H1 (cell line): Measurements from ENCODE around the gene TIMELESS. TPM values are rescaled to one million over a fixed set of nuclear protein-coding genes. Genes with fewer than 3 reads are reported as not detected.

Source experiments
- CTCF ChIA-PET: fragments of 300-600 bp; sonication (Branson Sonifier 250); formaldehyde crosslinking; loops from one replicate; lab custom pipeline; 2021; ENCODE audit not compliant: partially characterized antibody; lab: Charles Lee
- POLR2A ChIA-PET: fragments of 300-600 bp; sonication (Branson Sonifier 250); formaldehyde crosslinking; loops from one replicate; lab custom pipeline; 2021; ENCODE audit warnings: inconsistent platforms; ENCODE audit not compliant: partially characterized antibody; lab: Charles Lee
- DNase-seq, 2 experiments: peaks; one replicate each; pipeline versions ENCODE4 v3.0.0 to v3.0.0-alpha.2; 2010 to 2022; ENCODE audit warnings: low spot score in 2 of 2, low read depth in 1 of 2, mixed read lengths in 1 of 2
- FAIRE-seq: peaks from 2 replicates; lab custom pipeline; 2011; peaks lifted over from hg19 to GRCh38; lab: Jason Lieb, UNC
- H2AFZ ChIP-seq: 2 replicates; pipeline ENCODE4 v1.8.1; 2012; ENCODE audit warnings: low read length, inconsistent platforms
- H2AK5ac ChIP-seq: 2 replicates; pipeline ENCODE4 v1.6.1; 2013; ENCODE audit warnings: low read depth, low read length
- H2BK120ac ChIP-seq: replicated peaks from 2 replicates; pipeline ENCODE3; 2013; ENCODE audit warnings: low read depth, low read length, inconsistent platforms
- H2BK12ac ChIP-seq: 2 replicates; pipeline ENCODE4 v1.6.1; 2013; ENCODE audit warnings: low read depth, low read length
- H2BK15ac ChIP-seq: 2 replicates; pipeline ENCODE4 v1.6.1; 2013; ENCODE audit warnings: low read length
- H2BK20ac ChIP-seq: 2 replicates; pipeline ENCODE4 v1.6.1; 2013; ENCODE audit warnings: low read length
- H2BK5ac ChIP-seq: 2 replicates; pipeline ENCODE4 v1.6.1; 2013; ENCODE audit warnings: low read depth, low read length
- H3K14ac ChIP-seq: 2 replicates; pipeline ENCODE4 v1.6.1; 2013; ENCODE audit warnings: inconsistent platforms; ENCODE audit not compliant: insufficient read length
- H3K18ac ChIP-seq: 2 replicates; pipeline ENCODE4 v1.6.1; 2013; ENCODE audit warnings: low read length; ENCODE audit errors: extremely low read depth
- H3K23ac ChIP-seq: 2 replicates; pipeline ENCODE4 v1.6.1; 2013; ENCODE audit warnings: inconsistent platforms; ENCODE audit not compliant: insufficient read length
- H3K23me2 ChIP-seq: 2 replicates; pipeline ENCODE4 v1.6.1; 2013; ENCODE audit warnings: low read depth, low read length
- H3K27ac ChIP-seq: 2 replicates; pipeline ENCODE4 v1.6.1; 2011; ENCODE audit warnings: low read depth, low read length, inconsistent platforms
- H3K27me3 ChIP-seq, 4 experiments: replicated peaks in 1 of 4; 1 replicate in 1 of 4; 2 replicates in 3 of 4; pipeline versions ENCODE4 v1.6.1 to v1.8.1; 2011 to 2013; ENCODE audit warnings: low read length in 3 of 4, mild to moderate bottlenecking in 3 of 4, inconsistent platforms in 2 of 4, mixed read lengths in 2 of 4, moderate library complexity in 1 of 4; ENCODE audit not compliant: control insufficient read depth in 3 of 4, insufficient read depth in 3 of 4; ENCODE audit errors: extremely low read depth in 1 of 4
- H3K36me3 ChIP-seq, 4 experiments: 2 replicates each; pipeline versions ENCODE4 v1.6.1 to v1.8.1; 2011 to 2013; ENCODE audit warnings: mild to moderate bottlenecking in 4 of 4, low read length in 3 of 4, moderate library complexity in 2 of 4, control low read depth in 1 of 4, inconsistent platforms in 1 of 4; ENCODE audit not compliant: insufficient read depth in 4 of 4, control insufficient read depth in 2 of 4
- H3K4ac ChIP-seq: replicated peaks from 2 replicates; pipeline ENCODE3; 2013; ENCODE audit warnings: low read length, low read depth, mixed read lengths, inconsistent platforms; ENCODE audit not compliant: insufficient read length
- H3K4me1 ChIP-seq, 4 experiments: replicated peaks in 1 of 4; 1 replicate in 1 of 4; 2 replicates in 3 of 4; pipeline versions ENCODE4 v1.6.1 to v1.8.1; 2011 to 2013; ENCODE audit warnings: low read length in 3 of 4, inconsistent platforms in 2 of 4, mixed read lengths in 1 of 4; ENCODE audit not compliant: insufficient read depth in 4 of 4, control insufficient read depth in 3 of 4
- H3K4me2 ChIP-seq, 2 experiments: 2 replicates each; pipeline versions ENCODE4 v1.6.1 to v1.8.1; 2011 to 2013; ENCODE audit warnings: low read depth in 2 of 2, low read length in 2 of 2, control low read depth in 1 of 2, inconsistent platforms in 1 of 2, mild to moderate bottlenecking in 1 of 2; ENCODE audit not compliant: insufficient read depth in 1 of 2
- H3K4me3 ChIP-seq, 4 experiments: fragments of 200-600, 300-600 bp in 1 of 4; sonication (generic), shearing (Covaris generic), sonication (Bioruptor Twin) in 1 of 4; 2 replicates each; pipeline versions ENCODE4 v1.5.1 to v1.8.1; 2011 to 2016; ENCODE audit warnings: low read length in 4 of 4, low read depth in 3 of 4, control low read depth in 2 of 4, inconsistent platforms in 2 of 4, mild to moderate bottlenecking in 2 of 4, mixed read lengths in 1 of 4, moderate library complexity in 1 of 4; ENCODE audit not compliant: insufficient read depth in 2 of 4; ENCODE audit errors: extremely low read depth in 1 of 4
- H3K56ac ChIP-seq: replicated peaks from 2 replicates; pipeline ENCODE3; 2013; ENCODE audit warnings: low read depth, mild to moderate bottlenecking, mixed read lengths, low read length, inconsistent platforms; ENCODE audit not compliant: insufficient read length
- H3K79me1 ChIP-seq: 2 replicates; pipeline ENCODE4 v1.6.1; 2013; ENCODE audit warnings: low read depth, low read length, control low read depth
- H3K79me2 ChIP-seq, 2 experiments: 2 replicates each; pipeline versions ENCODE4 v1.6.1 to v1.8.1; 2012 to 2013; ENCODE audit warnings: low read length in 2 of 2, mild to moderate bottlenecking in 2 of 2, inconsistent platforms in 1 of 2; ENCODE audit not compliant: insufficient read depth in 2 of 2, control insufficient read depth in 1 of 2
- H3K9ac ChIP-seq, 4 experiments: replicated peaks in 1 of 4; 1 replicate in 1 of 4; 2 replicates in 3 of 4; pipeline versions ENCODE4 v1.6.1 to v1.8.1; 2011 to 2013; ENCODE audit warnings: low read depth in 3 of 4, low read length in 3 of 4, control low read depth in 2 of 4, mild to moderate bottlenecking in 2 of 4, moderate library complexity in 2 of 4, inconsistent platforms in 1 of 4; ENCODE audit errors: extremely low read depth in 1 of 4
- H3K9me3 ChIP-seq, 2 experiments: 2 replicates each; pipeline versions ENCODE4 v1.6.1 to v1.8.1; 2012 to 2013; ENCODE audit warnings: mild to moderate bottlenecking in 2 of 2, moderate library complexity in 2 of 2, control low read depth in 1 of 2, inconsistent platforms in 1 of 2, low read depth in 1 of 2, low read length in 1 of 2, mixed read lengths in 1 of 2; ENCODE audit not compliant: insufficient read depth in 2 of 2
- H4K20me1 ChIP-seq, 2 experiments: replicated peaks in 1 of 2; 2 replicates each; pipeline versions ENCODE3 to v1.8.1; 2011 to 2013; ENCODE audit warnings: inconsistent platforms in 2 of 2, low read length in 2 of 2, mild to moderate bottlenecking in 1 of 2; ENCODE audit not compliant: insufficient read depth in 2 of 2, control insufficient read depth in 1 of 2
- H4K5ac ChIP-seq: 2 replicates; pipeline ENCODE4 v1.6.1; 2013; ENCODE audit warnings: low read length, low read depth, mixed read lengths, inconsistent platforms; ENCODE audit not compliant: insufficient read length
- H4K8ac ChIP-seq: 2 replicates; pipeline ENCODE4 v1.8.0; 2013; ENCODE audit warnings: mild to moderate bottlenecking, moderate library complexity, low read length, inconsistent platforms; ENCODE audit not compliant: insufficient read depth; ENCODE audit errors: extremely low read depth
- H4K91ac ChIP-seq: replicated peaks from 2 replicates; pipeline ENCODE3; 2013; ENCODE audit warnings: low read length, mixed read lengths, inconsistent platforms; ENCODE audit not compliant: insufficient read length
- ASH2L ChIP-seq: fragments of 200-600, 300-600 bp; sonication (generic); IDR thresholded peaks from one replicate; pipeline ENCODE4 v1.7.1; 2017; ENCODE audit warnings: low read length
- BCL11A ChIP-seq, 2 experiments: IDR thresholded peaks; one replicate each; pipeline ENCODE4 v1.6.1; 2011; ENCODE audit warnings: low read depth in 2 of 2, low read length in 2 of 2, mild to moderate bottlenecking in 2 of 2
- CBX5 ChIP-seq: fragments of 300-800, 300-1000 bp; sonication (generic); IDR thresholded peaks from 2 replicates; pipeline ENCODE4 v1.7.1; 2016; ENCODE audit warnings: antibody characterized with exemption, low read length, low read depth
- CBX8 ChIP-seq: fragments of 300-800, 300-1000 bp; sonication (generic); IDR thresholded peaks from 2 replicates; pipeline ENCODE4 v1.7.1; 2016; ENCODE audit warnings: low read depth, low read length, borderline replicate concordance
- CTBP2 ChIP-seq: IDR thresholded peaks from 2 replicates; pipeline ENCODE4 v1.7.0; 2011; ENCODE audit warnings: borderline replicate concordance, mild to moderate bottlenecking, moderate library complexity, mixed read lengths, low read length; ENCODE audit not compliant: insufficient read depth, insufficient read length
- FOSL1 ChIP-seq: IDR thresholded peaks from 2 replicates; pipeline ENCODE4 v1.6.1; 2011; ENCODE audit warnings: mild to moderate bottlenecking, low read depth, low read length, moderate library complexity; ENCODE audit not compliant: insufficient read depth
- POLR2AphosphoS5 ChIP-seq: IDR thresholded peaks from 2 replicates; pipeline ENCODE4 v1.6.1; 2011; ENCODE audit warnings: low read depth, low read length
- RFX5 ChIP-seq: IDR thresholded peaks from 2 replicates; pipeline ENCODE4 v1.6.1; 2011; ENCODE audit warnings: low read depth, low read length, improper control_type of control experiment, borderline replicate concordance
- RNF2 ChIP-seq: fragments of 200-900, 300-1000 bp; sonication (generic); IDR thresholded peaks from 2 replicates; pipeline ENCODE4 v1.7.1; 2016; ENCODE audit warnings: borderline replicate concordance, low read depth, mild to moderate bottlenecking, antibody characterized with exemption, low read length; ENCODE audit not compliant: poor library complexity, severe bottlenecking; ENCODE audit errors: missing control alignments
- YY1 ChIP-seq: IDR thresholded peaks from 2 replicates; pipeline ENCODE4 v1.6.1; 2011; ENCODE audit warnings: low read depth, mild to moderate bottlenecking, low read length
- WGBS, 2 experiments: shearing (Covaris generic) in 1 of 2; methylation state at CpG; one replicate each; pipeline versions ENCODE4 v1.1.6 to v1.1.7; 2013 to 2015; ENCODE audit warnings: low lambda C conversion rate in 2 of 2, mixed read lengths in 2 of 2, inconsistent platforms in 1 of 2, low coverage in 1 of 2, missing lambda C conversion rate in 1 of 2; ENCODE audit not compliant: insufficient replicate concordance in 2 of 2, insufficient coverage in 1 of 2, insufficient read length in 1 of 2; ENCODE audit errors: extremely low coverage in 1 of 2, missing lambda C conversion rate in 1 of 2; 5-methylcytosine and 5-hydroxymethylcytosine counted together
- polyA plus RNA-seq, 7 experiments: library from polyadenylated mRNA; depleted of rRNA in 3 of 7; stranded (reverse) in 5 of 7; unstranded in 2 of 7; fragments of >200 nt in 5 of 7; fragments of 200-250 nt in 2 of 7; gene quantifications; 1 replicate in 5 of 7; 2 replicates in 1 of 7; 4 replicates in 1 of 7; pipeline versions ENCODE4 v1.2.1 to v1.2.3, GENCODE V29; 2011 to 2013; ENCODE audit warnings: missing spikeins in 2 of 7, mixed read lengths in 2 of 7
- total RNA-seq: library from RNA; stranded (reverse); fragmentation: NEBNext Ultra II Directional; extraction: Animal tissue kit (Norgen Biotek cat#: 25700); gene quantifications from 2 replicates; pipeline ENCODE4 v1.2.1, GENCODE V29; 2021
- TF ChIP-seq, protein P1 (sequence below): IDR thresholded peaks from 2 replicates; pipeline ENCODE4 v1.6.1; 2011; ENCODE audit warnings: low read length, improper control_type of control experiment

TIMELESS gene
- total and polyA plus RNA-seq, 2 of the 8 experiments (the other 6 are each of a cell fraction or from before 2014, with no cell fraction given): 17.1 to 86.7 TPM

DNA sequence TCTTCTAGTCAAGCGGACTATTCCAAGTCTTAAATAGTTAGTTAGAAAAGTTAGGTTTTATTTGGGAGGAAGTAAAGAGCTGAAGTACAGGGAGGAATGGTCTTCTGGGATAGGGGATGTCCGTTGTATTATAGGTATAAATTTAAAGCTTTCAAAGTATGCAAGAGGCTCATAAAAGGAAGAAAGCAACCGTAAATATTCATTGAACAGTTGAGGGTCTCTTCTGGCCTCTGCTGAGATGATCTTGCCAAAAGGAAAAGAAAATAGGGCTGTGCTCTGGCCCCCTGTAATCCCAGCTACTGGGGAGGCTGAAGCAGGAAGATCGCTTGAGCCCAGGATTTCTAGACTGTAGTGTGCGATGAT, 377 bp upstream of the TIMELESS start:
- ChIA-PET POLR2A (interaction anchor here (0.8 to 7.3 kb wide), 19 partner anchors 12 to 294 kb away, joined by 3 to 74 read pairs (median 4); partner anchors contain the start of genes CNPY2, CS, PAN2 and SPRYD4), CTCF (interaction anchor here (0.7 to 12.4 kb wide), 10 partner anchors 11 to 141 kb away, joined by 3 to 124 read pairs (median 3); partner anchors contain the start of gene CNPY2)
- Histone ChIP-seq H3K56ac (no peak overlapping the region), H4K5ac (peak overlapping the region; percentile 46), H3K14ac (no peak overlapping the region), H3K79me1 (no peaks in the 10 kb centered on the region), H3K4ac (no peak overlapping the region), H4K20me1 (no peaks in the 10 kb centered on the region), H2BK15ac (no peak overlapping the region), H3K4me1 (peaks cover 3 to 6% (median 5%) of the 10 kb centered on the region in 4 experiments; a peak in 5 of 7 replicates), H3K4me2 (peak overlapping the region; percentile 62 to 88), H3K23me2 (no peaks in the 10 kb centered on the region; the same call in 1 of the 2 replicates), H3K18ac (no peak overlapping the region), H3K4me3 (peak overlapping the region; percentile 52 to 90 (median 70); a peak in 6 of 8 replicates), H2BK12ac (no peak overlapping the region; the same call in 1 of the 2 replicates), H2BK120ac (no peak overlapping the region), H4K91ac (no peak overlapping the region), H2AFZ (no peak overlapping the region), H2BK20ac (no peak overlapping the region), H4K8ac (no peak overlapping the region), H3K36me3 (peaks cover 0 to 3% (median 0%) of the 10 kb centered on the region in 4 experiments; a peak in 1 of 8 replicates), H3K9ac (peak overlapping the region in 2 of 4 experiments; percentile 29 to 85; a peak in 3 of 7 replicates), H3K79me2 (peaks cover 0 to 19% of the 10 kb centered on the region in 2 experiments; a peak in 3 of 4 replicates), H3K27me3 (no peaks in the 10 kb centered on the region), H3K9me3 (peaks cover 2 to 3% of the 10 kb centered on the region in 2 experiments; a peak in 2 of 4 replicates), H2AK5ac (no peak overlapping the region), H2BK5ac (no peak overlapping the region), H3K27ac (peak overlapping the region; percentile 93; the same call in 1 of the 2 replicates), H3K23ac (no peak overlapping the region)
- no peak for DNase-seq
- 42% methylated on average over 5 of the region's 5 CpGs; no CpG with 5 or more reads in 1 of the 2 experiments for WGBS, 2 experiments
- no peak for FAIRE-seq
- no peak for TF ChIP-seq CTBP2
- no peak for TF ChIP-seq BCL11A (IDR thresholded peaks at IDR 0.05; ENCODE audit: low read depth in 2 of 2, low read length in 2 of 2)
- no peak for TF ChIP-seq FOSL1
- TF ChIP-seq ASH2L: no peak
- no peak for TF ChIP-seq YY1
- TF ChIP-seq, protein P1, sequence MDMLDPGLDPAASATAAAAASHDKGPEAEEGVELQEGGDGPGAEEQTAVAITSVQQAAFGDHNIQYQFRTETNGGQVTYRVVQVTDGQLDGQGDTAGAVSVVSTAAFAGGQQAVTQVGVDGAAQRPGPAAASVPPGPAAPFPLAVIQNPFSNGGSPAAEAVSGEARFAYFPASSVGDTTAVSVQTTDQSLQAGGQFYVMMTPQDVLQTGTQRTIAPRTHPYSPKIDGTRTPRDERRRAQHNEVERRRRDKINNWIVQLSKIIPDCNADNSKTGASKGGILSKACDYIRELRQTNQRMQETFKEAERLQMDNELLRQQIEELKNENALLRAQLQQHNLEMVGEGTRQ: no peak
- no peak for TF ChIP-seq CBX5
- no peak for TF ChIP-seq POLR2AphosphoS5
- no peak for TF ChIP-seq RFX5
- TF ChIP-seq RNF2: no peak
- no peak for TF ChIP-seq CBX8
